ENCODE results near the gene ELMO1.

ELMO1 gene

GRCh38 chr7:37341033-37341630 lies 107.5 kb downstream of the ELMO1 start:
- no peak for DNase-seq

DNA sequence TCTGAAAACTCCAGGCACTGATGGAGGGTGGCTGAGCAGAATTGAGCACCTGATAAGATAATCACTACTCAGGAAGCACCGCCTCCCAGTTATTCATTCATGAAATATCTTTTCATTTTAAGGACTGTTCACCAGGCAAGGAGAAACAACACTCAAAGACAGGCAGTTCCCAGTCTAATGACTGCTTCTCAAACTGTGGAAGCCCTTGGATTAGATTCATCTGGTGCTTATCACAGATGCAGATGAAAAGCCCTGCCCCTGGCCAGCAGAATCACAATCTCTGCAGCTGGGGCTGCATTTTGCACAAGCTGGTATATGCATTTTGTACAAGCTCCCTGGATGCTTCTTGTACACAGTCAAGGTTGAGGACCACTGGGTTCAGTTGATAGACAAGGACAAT lies 109.7 kb downstream of the ELMO1 start:
- no peak for DNase-seq

GRCh38 chr7:37337522-37337921 lies 111.1 kb downstream of the ELMO1 start:
- DNase-seq = no peak

GRCh38 chr7:37336259-37336658 lies 112.4 kb downstream of the ELMO1 start:
- peak; percentile 98 for DNase-seq

DNA sequence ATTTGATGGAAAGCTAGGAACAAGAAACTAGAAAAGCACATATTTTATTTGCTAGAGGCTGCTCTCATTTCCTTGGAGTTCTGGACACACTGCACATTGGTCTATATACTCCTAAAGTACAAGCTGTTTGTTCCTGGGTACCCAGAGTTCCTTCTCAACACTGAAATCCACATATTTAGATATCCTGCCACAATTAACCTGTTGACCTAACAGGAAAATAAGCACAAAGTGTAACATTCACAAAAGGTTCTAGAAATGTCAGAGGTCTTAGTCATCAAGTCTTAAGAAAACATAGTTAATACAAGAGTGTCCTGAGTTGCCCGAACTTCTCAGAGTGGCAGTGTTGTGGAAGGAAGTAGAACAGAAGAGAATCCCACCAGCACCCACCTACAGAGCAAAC lies 115.6 kb downstream of the ELMO1 start:
- DNase-seq = no peak

GRCh38 chr7:37332243-37333016 lies 116.2 kb downstream of the ELMO1 start:
- no peak for DNase-seq

- no peak for DNase-seq
Observed at GRCh38 chr7:37330775-37331174, 117.9 kb downstream of the ELMO1 start.

GRCh38 chr7:37329940-37330339 lies 118.7 kb downstream of the ELMO1 start:
- no peak for DNase-seq

GRCh38 chr7:37327288-37327687 lies 121.4 kb downstream of the ELMO1 start:
- DNase-seq = no peak

- DNase-seq = no peak
Observed at GRCh38 chr7:37323966-37324365, 124.7 kb downstream of the ELMO1 start.

DNA sequence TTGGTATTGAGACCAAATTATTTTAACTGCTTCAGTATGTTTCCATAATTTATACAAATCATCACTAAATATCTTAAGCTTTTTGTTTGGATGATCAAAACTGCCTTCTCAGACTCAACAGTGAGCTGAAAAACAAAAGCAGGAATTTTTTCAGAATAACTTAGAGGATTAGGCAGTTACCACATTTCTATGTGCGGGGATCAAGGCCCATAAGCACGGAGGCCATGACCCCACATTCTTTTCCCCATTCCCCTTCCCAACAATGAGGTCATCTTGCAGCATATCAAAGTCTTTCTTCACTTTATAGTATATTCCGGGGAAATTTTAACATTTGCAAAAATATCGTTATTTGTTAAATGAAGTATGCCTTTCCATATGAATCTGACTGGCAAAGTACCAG lies 125.8 kb downstream of the ELMO1 start:
- DNase-seq = no peak

GRCh38 chr7:37320848-37321468 lies 127.7 kb downstream of the ELMO1 start:
- DNase-seq = peak; percentile 66

DNA sequence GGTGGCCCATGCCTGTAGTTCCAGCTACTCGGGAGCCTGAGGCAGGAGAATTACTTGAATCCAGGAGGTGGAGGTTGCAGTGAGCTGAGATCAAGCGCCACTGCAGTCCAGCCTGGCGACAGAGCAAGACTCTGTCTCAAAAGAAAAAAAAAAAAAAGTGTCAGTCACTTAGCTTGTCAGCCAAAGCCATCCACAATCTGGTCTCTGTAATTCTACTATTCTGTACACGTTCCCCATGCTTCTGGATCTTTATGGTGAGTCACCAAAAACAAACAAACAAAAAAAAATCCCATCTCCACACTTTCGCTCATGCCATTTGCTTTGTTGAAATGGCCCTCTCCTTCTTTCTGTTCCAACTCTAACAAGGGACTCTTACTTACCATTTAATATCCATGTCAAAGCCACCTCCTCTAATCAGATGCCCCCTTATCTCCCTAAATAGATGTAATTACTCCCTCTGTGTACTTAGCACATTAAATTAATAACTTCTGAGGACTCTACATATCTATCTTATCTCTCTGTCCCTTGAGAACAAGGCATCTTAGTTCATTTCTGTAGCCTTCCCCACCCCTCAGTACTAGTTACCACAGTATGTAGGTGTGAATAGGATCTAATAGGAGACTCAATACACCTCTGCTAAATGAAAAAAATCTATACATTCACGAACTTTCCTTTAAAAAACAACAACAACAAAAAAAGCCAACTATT lies 128.4 kb downstream of the ELMO1 start:
- DNase-seq = no peak

DNA sequence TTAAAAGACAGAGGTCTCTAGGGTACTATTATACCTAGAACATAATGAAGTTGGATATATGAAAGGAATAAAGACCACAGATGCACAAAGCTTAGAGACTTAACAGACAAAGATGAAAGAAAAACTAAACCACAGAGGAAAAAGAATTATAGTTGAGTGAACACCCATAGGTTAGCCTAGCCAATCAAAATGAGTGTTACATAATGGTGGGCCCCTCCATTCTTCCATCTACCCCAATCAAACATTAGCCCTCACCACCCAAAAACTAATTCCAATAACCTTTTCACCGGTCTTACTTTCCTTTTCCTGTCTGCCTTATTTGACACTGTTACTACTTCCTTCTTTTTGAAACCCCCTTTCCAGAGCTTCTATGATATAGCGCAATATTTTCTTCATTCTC lies 130.1 kb downstream of the ELMO1 start:
- peak; percentile 13 for DNase-seq

DNA sequence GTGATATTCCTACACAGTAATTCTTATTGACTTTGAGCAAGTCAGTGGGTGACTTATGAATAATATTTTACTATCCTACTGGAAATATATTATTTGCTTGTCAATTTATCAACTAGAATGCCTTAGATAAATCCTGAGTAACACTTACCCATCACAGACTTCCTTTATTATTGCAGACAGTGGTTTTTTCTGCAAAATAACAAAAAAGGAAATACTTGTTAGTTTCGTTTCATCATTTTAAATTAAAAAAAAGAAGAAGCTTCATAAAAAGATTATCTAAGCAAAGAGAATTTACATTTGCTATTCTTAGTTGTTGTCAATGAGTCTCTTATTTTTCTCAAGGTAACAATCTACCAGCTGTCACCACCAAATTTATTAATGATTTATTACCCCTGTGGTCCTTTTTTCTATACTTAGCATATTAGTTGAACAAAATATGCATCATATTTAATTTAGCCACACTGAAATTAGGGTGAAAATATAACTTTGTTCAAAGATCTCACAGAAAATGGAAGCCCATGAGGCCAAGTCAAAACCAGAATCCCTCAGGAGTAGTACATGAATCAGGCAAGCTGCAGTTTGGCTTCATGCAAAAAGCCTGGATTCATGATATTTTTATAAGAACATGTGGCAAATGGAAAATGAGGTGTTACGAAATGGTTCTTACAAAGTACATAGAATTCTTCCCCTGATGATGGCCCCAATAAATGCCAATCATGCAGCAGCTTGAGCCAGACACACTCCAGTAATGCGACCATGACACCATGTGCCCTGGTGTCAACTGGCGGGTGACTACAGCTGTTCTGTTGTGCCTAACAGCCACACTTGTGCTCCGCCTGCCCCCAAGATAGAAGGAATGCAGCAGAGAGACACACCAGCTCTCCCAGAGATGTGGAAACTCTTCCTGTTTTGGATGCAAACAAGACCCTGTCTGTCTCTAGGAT lies 132.6 kb downstream of the ELMO1 start:
- peak; percentile 76 for DNase-seq

DNA sequence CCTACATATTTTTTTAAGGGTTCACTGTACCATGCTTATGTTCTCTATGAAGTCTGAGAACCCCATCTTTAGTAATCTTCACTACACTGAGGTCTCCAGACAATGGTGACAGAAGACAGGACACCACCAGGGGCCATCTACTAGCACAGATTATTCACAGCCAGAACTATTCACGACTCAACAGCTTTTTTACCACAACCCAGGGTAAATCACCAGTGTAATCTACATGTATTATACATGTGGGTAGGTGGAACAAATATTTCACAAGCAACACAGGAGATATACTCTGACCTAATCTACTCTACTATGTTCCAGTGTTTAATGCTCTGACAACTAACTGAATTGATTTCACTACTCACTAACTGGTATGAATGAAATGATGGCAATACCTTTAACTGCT lies 136.1 kb downstream of the ELMO1 start:
- DNase-seq = no peak

- DNase-seq = peak; percentile 18
Observed at GRCh38 chr7:37311355-37311754, 137.3 kb downstream of the ELMO1 start.

- peak; percentile 70 for DNase-seq
Observed at GRCh38 chr7:37310327-37311080, 138.2 kb downstream of the ELMO1 start.

DNA sequence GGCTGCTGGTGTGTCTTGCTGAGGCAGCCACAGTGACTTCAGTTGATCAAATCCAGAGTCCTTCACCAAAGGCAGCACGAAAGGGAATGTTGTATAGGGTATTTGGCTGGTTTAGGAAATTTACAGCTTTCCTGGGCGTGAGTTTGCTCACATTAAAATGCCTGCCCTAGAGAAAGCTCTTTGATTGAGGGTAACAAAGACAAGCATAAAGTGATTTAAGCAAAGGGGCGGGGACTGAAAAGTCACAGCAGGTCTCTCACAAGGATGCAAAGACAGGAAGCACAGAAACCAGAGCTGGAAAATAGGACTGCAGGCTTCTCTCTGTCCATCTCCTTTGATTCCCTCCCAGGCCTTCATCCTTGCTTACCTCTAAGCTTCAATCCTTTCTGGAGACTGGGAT lies 139.2 kb downstream of the ELMO1 start:
- DNase-seq = no peak

GRCh38 chr7:37304921-37305320 lies 143.7 kb downstream of the ELMO1 start:
- peak; percentile 5 for DNase-seq

DNA sequence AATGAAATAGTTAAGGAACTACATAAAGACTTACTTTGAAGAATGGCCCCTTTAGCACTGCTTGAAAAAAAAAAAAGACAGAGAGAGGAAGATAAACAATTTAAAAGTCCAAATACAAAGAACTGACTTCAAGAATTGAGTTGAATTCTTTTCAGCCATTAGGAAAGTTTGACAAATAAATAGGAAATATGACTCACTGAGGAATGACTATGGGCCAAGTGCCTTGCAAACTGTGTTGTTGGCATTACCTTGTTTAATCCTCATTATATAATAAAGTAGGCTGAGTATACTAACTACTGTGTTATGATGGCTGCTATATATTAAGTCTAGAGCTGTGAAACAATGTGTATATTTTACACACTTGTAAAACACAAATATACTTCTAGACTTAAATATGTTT lies 151.1 kb downstream of the ELMO1 start:
- no peak for DNase-seq

DNA sequence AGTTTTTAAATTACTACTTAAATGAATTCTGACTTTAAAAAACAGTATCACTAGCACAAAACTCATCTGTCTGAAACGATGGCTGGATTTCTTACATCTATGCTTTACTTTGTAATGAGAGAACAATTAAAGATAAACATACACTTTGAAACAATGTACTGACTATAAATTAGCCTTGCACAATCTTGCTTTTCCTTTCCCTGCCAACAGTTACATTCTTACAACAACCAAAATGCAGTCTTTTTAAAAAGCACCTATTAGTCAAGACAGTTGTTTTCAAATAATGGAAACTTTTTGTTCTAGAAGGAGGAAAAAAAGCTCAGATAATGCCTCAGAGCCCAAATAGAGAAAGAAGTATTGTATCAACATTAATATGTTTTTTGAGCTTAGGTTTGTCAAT lies 153.3 kb downstream of the ELMO1 start:
- no peak for DNase-seq
